ENCODE results near the gene DBH.

Gene DBH

DNA sequence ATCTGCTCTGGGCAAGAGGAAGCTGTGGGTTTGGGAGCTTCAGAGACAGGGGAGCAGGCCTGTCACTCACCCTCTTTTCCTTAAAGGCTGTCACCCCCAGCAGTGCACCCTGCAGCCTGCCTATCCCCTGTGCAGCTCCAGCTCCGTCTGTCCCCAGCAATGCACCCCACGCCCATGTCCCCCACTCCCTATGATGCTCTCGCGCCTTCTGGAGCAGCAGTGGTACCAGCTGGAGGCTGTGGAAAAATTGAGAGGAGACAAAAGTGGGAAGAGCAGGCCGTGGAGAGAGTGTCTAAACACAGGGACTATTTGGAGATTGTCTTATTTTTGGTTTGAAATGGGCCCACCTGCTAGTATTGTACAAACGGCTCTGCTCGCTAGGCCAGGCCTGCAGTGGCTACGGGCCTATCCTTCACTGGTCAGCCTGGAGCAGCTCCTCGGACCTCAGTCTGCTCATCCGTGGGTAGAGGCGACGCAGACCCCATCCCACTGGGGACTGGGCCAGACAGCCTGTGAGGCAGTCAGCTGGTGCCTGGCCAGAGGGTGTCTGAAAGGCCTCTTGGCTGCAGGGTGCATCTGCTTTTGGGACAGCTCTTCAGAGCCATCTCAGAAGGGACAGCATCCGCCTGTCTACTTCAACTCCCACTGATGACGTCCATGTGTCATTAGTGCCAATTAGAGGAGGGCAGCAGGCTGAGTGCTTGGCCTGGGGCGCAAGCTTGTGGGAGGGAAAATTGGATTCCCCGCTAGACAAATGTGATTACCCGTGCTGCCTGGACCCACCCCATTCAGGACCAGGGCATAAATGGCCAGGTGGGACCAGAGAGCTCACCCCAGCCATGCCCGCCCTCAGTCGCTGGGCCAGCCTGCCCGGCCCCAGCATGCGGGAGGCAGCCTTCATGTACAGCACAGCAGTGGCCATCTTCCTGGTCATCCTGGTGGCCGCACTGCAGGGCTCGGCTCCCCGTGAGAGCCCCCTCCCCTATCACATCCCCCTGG lies at the start of gene DBH:
TSS of gene DBH (plus strand) at position 831 of the 999 bp plus-strand sequence. CDS start at position 840, 9 bp downstream.
- DNase-seq (ENCODE audit: low read depth, low spot score), result no peak

DNA sequence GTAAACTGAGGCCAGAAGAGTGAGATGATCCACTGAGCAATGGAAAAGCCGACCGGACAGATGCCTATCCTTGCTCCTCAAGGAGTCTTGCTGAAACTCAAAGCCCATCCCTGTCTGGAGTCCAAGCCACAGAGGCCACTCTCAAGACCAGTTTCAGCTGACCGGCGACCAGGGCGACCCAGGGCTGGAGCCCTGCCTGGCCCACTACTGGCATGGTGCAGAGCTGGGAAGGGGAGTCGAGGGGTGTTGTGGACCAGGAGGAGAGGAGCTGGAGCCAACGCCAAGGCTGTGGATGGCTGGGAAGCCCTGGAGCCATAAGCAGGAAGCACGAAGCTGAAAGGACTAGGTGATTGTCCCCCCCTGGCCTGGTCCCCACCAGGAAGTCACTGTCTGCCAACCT lies 49.1 kb upstream of the DBH start:
- DNase-seq (ENCODE audit: low read depth, low spot score), result no peak

DNA sequence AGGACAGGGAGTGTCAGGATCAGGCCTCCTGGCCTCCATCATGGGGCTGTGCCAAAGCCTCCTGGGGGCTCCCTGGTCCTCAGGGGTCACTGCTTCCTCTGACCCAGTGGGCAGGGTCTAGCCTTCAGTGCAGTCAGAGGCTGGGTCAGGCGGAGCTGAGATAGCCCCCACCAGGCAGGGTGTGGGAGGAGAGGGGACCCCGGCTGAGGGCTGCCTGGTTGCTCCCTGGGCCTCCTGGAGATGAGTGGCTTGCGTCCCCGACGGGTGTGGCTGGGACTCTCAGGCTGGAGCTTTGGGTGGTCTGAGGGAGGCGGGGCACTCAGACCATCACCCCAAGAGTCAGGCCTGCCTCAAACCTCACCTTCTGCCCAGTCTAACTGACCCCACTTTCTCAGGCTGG lies 48.7 kb upstream of the DBH start:
- no peak for DNase-seq (ENCODE audit: low read depth, low spot score)

DNA sequence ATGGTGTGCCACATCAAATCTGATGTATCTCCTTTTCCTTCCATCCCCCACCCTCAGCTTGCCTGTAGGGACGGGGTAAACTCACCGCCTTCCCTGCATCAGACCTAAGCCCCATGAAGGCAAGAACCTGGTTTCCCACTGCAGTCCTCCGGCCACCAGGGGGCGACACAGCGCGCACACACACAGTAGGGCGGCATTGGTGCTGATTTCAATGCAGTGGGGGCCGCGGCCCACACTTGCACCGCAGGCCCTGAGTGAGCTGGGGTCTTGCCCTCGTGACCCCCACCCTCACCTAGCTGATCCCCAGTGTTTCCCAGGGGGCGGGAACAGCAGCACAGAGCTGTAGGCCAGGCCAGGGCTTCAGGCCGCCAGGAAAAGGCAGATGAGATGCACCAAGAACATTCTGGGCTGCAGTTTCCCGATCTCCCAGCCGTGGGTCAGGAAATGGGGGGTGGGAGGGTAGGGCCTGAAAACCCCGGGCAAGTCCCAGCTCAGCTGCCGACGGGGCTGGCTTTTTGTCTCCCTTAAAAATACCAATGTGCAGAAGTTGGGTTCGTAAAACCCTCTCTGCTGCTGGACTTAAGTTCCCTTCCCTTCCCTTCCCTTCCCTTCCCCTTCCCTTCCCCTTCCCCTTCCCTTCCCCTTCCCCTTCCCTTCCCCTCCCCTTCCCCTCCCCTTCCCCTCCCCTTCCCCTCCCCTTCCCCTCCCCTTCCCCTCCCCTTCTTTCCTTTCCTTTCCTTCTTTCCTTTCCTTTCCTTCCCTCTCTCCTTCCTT lies 46.5 kb upstream of the DBH start:
- DNase-seq (ENCODE audit: low read depth, low spot score), result no peak

DNA sequence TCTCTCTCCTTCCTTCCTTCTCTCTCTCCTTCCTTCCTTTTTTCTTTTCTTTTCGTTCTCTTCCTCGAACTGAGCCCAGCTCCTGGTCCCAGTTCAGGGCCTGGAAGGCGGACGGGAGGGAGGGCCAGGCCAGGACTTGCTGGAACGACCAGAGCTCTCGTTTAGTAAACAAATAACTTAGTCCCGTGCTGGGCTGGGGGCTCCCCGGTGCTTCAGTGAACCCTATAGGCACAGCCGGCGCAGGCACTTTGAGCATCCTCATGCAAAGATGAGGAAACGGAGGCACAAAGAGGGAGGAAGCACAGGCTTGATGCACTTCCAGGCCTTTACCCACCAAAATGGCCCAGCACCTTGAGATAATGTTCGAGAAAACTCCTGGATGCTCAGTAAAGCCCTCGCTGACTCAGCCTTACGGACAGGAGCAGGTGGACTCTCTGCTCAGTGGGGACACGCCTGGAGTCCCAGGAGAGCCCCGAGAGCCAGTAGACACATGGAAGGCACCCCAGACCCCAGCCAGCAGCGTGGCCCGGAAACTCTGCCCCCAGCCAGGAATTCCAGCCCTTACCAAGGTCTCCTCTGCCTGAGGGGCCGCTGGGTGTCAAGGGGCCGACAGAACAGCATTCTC lies 45.8 kb upstream of the DBH start:
- no peak for DNase-seq (ENCODE audit: low read depth, low spot score)

DNA sequence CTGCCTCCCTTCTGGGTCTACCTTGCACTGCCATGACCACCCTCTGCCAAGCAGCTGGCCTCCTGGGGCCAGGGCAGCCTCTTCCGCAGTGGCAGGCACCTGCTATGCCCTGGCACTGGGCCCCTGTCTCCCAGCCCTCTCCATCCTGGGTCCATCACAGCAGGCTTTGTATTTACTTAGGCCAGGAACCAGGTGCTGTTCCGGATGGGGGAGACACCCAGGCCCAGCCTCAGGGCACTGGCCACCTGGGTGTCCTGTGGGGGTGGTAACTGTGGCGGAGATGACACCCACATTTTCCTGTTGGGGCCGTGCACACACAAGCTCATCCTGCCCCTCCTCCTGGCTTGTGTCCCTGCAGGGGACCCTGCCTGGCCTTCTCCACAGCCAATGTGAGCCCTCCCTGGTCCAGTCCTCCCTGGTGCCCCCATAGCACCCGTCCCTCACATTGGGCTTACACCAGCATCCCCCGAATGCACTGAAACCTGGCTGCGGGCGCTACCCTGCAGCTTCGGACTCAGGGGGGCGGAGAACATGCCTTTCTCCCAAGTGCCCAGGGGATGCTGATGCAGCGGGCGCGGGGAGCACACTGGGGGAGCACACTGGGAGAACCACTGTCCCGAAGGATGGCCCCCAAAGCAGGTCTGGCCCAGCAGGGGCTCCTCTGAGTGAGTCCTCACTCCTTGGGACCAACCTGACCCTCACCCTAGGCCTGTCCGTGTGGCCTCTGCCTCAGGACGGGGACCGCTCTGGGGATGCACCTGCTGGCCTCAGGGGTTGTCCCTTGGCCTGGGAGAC lies 44.9 kb upstream of the DBH start:
- no peak for DNase-seq (ENCODE audit: low read depth, low spot score)

DNA sequence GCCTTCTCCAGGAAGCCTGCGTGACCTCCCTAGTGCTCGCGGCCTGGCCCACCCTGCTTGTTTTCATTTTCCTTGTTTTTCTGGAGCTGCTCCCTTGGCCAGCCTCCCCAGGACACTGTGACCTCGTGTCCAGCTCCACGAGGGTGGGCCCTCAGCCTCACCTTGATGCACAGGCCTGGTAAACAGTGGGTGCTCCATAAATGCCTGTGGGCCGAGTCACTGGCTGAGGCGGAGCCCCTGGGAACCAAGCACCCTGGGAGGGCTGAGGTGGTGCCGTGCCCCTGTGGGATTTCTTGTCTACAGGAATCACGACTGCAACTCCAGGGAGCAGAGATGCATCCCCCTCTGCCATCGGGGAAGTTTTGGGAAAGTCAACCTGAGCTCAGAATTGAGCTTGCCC lies 44.2 kb upstream of the DBH start:
- no peak for DNase-seq (ENCODE audit: low read depth, low spot score)

DNA sequence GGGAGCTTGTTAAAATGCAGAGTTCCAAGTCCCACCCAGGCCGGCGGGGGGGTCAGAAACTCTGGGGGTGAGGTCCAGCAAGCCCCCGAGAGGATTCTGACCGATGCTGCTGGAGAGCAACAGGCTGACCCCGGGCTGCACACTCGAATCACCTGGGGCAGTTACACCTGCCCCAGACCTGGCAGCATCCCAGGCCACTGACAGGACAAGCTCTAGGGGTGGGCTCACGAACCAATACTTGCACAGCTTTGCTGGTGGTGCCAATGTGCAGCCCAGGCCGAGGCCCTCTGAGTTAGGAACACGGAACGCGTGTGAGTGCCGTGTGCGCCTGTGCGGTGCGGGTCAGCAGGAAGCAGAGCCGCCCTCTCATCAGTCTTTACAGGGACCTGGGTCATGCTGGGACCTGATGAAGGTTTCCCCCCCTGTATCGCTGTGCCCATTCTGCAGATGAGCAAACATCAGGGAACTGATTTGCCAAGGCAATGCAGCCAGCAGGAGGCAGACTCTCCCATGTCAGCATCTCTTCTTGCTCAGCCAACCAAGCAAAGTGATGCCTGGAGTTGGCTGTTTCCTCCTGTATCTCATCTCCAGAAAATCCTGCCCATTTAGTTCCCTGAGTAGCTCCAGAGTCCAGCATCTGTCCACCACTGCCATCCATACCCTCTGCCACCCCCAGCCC lies 43.3 kb upstream of the DBH start:
- no peak for DNase-seq (ENCODE audit: low read depth, low spot score)

DNA sequence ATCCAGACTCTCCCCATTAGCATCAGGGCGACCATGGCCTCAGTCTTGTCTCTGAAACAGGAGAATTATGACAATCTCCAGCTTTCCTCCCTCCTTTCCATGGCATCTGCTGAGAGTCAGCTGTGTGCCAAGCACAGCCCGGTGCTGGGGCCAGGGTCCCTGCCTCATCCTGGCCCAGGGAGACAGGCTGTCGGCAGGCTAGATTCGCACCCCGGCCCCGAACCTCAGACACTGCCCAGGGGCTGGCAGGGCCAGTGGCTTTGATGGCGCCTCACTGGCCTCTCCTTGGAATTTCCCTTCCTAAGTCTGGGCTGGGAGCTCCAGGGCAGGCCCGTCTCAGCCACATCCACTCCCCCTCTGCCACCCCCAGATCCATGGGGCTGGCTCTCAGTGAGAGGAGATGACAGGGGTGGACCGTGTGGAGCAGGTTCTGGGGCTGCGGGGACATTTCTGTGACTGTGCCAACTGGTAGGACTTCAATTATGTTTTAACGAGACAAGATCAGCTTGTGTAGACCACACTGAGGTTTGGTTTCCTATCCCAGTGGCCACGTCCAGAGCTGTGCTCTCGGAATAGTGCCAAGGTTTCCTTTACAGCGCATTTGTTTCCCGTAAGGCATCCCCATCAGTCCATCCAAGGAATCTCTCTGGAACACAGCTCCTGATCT lies 42.4 kb upstream of the DBH start:
- no peak for DNase-seq (ENCODE audit: low read depth, low spot score)

DNA sequence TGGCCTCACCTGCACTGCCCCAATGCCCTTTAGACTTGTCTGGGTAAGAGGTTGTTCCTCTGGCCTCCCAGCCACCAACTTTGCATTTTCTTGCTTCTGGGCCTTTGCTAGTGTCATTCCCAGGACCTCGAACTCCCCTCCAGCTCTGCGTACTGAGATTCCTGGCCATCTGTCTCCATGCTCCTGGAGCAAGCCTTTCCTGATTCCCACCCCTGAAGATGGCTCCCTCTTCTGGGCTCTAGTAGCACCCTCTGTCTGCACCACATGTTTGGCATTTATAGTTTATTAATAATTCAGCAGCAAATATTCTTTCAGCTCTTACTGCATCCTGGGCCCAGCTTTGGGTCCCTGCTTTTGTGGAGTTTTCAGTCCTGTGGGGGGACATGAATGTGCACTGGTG lies 41.9 kb upstream of the DBH start:
- DNase-seq (ENCODE audit: low read depth, low spot score), result no peak

DNA sequence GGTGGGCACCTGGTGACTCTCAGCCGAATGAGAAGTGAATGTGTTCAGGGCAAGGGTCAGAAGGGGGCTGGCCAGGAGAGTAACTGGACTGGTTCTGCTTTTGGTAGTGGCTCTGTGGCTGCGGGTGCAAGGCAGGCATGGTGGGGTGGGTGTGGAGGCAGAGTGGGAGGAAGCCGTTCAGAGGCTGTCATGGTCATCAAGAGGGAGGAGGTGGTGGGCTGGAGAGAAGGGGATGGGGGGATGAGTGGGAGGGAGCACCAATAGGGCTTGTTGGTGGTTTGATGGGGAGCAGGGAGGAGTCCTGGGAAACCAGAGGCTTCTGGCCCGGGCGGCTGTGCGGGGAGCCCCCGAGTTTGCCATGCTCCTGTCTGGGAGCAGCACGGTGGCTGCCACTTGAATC lies 40.3 kb upstream of the DBH start:
- no peak for DNase-seq (ENCODE audit: low read depth, low spot score)

DNA sequence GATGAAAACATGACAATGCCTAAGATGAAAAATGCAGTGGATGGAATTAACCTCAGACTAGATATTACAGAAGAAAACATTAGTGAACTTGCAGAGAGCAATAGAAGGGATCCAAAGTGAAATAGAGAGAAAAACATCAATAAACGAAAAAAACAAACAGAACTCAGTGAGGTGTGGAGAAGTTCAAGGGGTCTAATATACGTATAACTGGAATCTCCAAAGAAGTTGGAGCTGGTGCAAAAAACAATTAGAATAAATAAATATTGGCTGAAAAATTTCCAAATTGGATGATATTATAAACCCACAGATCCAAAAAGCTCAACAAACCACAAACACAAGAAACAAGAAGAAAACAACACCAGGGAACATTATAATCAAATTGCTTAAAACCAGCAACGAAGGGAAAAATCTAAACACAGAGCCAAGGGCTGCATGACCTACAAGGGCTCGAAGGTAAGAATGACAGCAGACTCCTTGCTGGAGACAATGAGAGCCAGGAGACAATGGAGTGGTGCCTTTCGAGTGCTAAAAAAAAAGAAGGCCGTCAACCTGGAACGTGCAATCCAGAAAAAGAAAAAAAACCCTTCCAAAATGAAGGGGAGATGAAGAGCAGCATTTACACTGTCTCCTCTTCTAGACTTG lies 38.7 kb upstream of the DBH start:
- no peak for DNase-seq (ENCODE audit: low read depth, low spot score)

DNA sequence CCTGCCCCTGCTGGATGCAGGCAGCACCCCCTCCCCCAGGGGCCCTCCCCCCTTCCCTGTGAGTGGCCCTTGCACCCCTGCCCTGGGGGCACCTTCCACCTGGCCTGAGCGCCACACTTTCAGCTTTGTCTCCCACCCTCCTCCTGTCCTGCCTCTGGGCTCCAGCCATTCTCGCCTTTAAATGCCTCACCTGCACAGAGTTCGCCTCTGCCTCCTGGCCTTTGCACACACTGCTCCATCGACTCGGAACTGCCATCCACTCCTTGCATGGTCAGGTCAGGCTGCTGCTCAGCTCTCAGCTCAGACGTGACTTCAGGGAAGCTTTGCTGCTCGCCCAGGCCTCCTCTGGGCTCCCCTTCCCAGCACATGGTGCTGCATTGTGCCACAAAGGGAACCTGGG lies 37.2 kb upstream of the DBH start:
- DNase-seq (ENCODE audit: low read depth, low spot score), result no peak

DNA sequence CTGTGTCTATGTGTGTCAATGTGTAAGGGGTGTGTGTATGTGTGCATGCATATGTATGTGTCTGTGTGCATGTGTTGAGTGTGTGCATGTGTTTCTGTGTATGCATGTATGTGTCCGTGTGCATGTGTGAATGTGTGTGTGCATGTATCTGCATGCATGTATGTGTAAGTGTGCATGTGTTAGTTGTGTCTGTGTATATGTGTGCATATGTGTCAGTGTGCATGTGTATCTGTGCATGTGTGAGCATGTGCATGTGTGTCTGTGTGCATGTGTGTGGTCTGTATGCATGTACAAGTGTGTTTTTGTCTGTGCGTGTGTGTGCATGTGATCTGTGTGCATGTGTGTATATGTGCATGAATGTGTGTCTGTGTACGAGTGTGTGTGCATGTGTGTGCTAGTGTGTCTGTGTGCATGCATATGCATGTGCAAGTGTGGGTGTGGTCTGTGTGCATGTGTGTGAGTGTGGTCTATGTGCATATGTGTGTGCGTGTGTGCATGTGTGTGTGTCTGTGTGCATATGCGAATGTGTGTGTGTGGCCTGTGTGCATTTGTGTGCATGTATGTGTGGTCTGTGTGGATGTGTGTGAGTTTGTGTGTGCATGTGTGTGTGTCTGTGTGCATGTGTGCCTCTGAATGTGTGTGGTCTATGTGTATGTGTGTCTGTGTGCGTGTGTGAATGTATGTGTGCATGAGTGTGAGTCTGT lies 36.5 kb upstream of the DBH start:
- no peak for DNase-seq (ENCODE audit: low read depth, low spot score)

DNA sequence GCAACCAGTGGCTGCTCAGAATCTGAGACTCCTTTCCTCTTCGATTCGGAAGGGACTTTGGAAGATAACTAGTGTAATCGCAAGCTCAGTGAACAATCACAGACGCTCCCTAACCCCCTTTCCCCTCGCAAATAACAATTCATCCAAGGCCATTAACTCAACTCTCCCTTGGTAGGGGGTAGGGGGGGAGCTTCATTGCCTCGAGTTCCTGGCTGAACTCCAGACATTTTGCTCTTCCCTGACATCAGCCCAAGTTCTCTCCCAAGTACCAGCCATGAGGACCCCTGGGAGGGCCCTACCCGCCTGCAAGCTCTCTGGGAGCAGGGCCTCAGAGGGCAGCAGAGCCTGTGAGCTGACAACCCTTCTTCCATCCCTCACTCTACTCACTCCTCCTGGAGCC lies 35.4 kb upstream of the DBH start:
- no peak for DNase-seq (ENCODE audit: low read depth, low spot score)

DNA sequence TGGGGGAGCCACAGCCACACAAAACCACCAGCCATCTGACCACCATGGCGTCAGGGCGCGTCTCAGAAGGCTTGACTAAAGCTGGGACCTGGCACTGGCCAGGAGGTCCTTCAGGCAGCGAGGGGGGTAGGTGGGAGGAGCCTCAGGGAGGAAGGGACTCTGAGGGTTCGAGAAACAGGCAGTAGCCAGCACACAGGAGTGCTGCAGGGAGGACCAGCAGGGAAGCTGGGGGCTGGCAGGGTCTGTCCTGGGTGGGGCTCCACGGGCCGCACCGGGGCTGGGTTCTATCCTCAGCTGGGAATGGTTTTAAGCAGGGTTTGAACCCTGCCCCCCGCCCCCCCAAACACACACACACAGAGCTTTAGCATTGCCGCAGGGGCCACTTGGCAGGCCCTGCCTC lies 34.4 kb upstream of the DBH start:
- no peak for DNase-seq (ENCODE audit: low read depth, low spot score)

DNA sequence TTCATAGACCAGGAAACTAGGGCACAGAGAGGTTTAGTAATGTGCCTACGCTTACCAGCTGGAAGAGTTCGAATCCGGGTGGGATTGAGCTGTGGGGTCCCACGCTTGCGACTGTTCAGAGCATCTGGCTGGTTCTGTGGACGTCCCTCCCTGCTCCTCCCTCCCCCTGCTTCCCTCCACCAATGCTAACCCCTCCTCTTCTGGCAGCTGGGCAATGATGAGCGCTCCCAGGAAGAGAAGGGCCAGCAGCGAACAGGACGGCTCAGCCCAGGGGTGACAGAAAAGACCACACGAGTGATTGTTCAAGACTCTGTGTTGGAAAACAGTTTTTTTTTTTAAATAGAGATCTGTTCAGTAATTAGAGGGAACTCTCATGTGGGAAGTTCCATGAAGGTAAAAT lies 33.9 kb upstream of the DBH start:
- no peak for DNase-seq (ENCODE audit: low read depth, low spot score)

DNA sequence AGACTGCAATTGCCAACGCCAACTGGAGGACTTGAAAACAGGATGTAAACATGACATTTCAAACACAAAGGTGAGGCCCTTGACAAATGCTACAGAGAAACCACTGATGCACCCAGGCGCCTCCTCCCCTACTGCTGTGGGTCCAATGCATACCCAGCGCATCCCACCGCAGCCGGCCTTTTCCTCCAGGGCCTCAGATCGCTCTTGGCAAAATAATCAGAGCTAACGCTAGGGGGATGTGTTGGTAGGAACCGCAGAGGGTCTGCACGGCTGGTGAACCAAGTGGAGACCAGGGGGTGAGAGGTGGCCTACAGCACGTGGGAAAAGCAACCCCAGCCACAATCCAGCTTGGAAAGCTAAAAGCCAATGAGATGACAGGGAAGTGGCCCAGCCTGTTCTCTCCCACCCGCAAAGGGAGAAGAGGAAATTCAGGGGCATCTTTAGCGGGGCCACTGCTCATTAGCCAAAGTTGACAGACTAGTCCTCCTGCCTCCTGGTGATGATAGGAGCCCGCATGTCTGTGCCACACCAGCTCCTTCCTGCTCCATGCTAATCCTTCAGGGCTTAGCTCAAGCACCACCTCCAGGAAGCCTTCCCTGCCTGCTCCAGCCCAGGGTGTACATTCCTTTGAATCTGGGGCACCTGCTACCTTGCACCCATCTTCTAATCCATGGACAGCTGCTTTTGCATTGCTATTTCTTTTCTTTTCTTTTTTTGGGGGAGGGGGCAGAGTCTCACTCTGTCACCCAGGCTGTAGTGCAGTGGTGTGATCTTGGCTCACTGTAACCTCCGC lies 32.8 kb upstream of the DBH start:
- DNase-seq (ENCODE audit: low read depth, low spot score), result no peak

All from astrocyte of the hippocampus (primary cell).